Parathyroid adenoma (tissue), 2 donors: Measurements from ENCODE around the gene CRYBG1.
"Not testable (repeated sequence)": the region's sequence is repeated elsewhere in the genome, so short reads cannot be mapped to it uniquely, and the experiment has no call there.

Experiments
- H2AFZ ChIP-seq: fragments of 300-600 bp; sonication (generic); one replicate; pipeline ENCODE4 v1.7.0; 2017; ENCODE audit warnings: antibody characterized with exemption, mild to moderate bottlenecking
- H3K27ac ChIP-seq: fragments of 300-600 bp; sonication (generic); one replicate; pipeline ENCODE4 v1.7.0; 2017
- H3K27me3 ChIP-seq: fragments of 300-600 bp; sonication (generic); one replicate; pipeline ENCODE4 v1.7.0; 2017; ENCODE audit warnings: low read length; ENCODE audit not compliant: control insufficient read depth, insufficient read depth
- H3K36me3 ChIP-seq: fragments of 300-600 bp; sonication (generic); one replicate; pipeline ENCODE4 v1.7.0; 2017; ENCODE audit warnings: low read length; ENCODE audit not compliant: control insufficient read depth, insufficient read depth
- H3K4me1 ChIP-seq: fragments of 300-600 bp; sonication (generic); one replicate; pipeline ENCODE4 v1.7.0; 2017; ENCODE audit warnings: control low read depth
- H3K4me2 ChIP-seq: fragments of 300-600 bp; sonication (generic); one replicate; pipeline ENCODE4 v1.7.0; 2017; ENCODE audit warnings: low read length
- H3K4me3 ChIP-seq: fragments of 300-600 bp; sonication (generic); one replicate; pipeline ENCODE4 v1.7.0; 2017; ENCODE audit warnings: low read depth, low read length
- H3K79me2 ChIP-seq: fragments of 300-600 bp; sonication (generic); one replicate; pipeline ENCODE4 v1.7.0; 2017; ENCODE audit warnings: control low read depth
- H3K9ac ChIP-seq: fragments of 300-600 bp; sonication (generic); one replicate; pipeline ENCODE4 v1.7.0; 2017; ENCODE audit warnings: mild to moderate bottlenecking
- H3K9me3 ChIP-seq: fragments of 300-600 bp; sonication (generic); one replicate; pipeline ENCODE4 v1.7.0; 2017; ENCODE audit warnings: low read length; ENCODE audit not compliant: control insufficient read depth
- TF ChIP-seq, protein P1 (sequence below): fragments of 300-600 bp; sonication (generic); IDR thresholded peaks from one replicate; pipeline ENCODE4 v1.7.0; 2017; ENCODE audit warnings: antibody characterized with exemption, mild to moderate bottlenecking
- donor health status: primary hyperparathyroidism.

Gene CRYBG1

GRCh38 chr6:106396426-106397220, 36.1 kb downstream of the CRYBG1 start:
- H3K79me2 ChIP-seq, result no peaks in the 10 kb centered on the region
- H3K27ac ChIP-seq, result no peak overlapping the region
- no peak overlapping the region for H3K4me2 ChIP-seq
- H3K36me3 ChIP-seq, result no peaks in the 10 kb centered on the region
- H3K9me3 ChIP-seq, result no peaks in the 10 kb centered on the region
- no peak overlapping the region for H3K9ac ChIP-seq
- H2AFZ ChIP-seq, result no peak overlapping the region
- no peaks in the 10 kb centered on the region for H3K4me1 ChIP-seq
- no peaks in the 10 kb centered on the region for H3K27me3 ChIP-seq
- TF ChIP-seq, protein P1, sequence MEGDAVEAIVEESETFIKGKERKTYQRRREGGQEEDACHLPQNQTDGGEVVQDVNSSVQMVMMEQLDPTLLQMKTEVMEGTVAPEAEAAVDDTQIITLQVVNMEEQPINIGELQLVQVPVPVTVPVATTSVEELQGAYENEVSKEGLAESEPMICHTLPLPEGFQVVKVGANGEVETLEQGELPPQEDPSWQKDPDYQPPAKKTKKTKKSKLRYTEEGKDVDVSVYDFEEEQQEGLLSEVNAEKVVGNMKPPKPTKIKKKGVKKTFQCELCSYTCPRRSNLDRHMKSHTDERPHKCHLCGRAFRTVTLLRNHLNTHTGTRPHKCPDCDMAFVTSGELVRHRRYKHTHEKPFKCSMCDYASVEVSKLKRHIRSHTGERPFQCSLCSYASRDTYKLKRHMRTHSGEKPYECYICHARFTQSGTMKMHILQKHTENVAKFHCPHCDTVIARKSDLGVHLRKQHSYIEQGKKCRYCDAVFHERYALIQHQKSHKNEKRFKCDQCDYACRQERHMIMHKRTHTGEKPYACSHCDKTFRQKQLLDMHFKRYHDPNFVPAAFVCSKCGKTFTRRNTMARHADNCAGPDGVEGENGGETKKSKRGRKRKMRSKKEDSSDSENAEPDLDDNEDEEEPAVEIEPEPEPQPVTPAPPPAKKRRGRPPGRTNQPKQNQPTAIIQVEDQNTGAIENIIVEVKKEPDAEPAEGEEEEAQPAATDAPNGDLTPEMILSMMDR, result no peak
- no peak overlapping the region for H3K4me3 ChIP-seq

GRCh38 chr6:106397431-106397830, 36.9 kb downstream of the CRYBG1 start:
- H3K4me2 ChIP-seq, result no peak overlapping the region
- H2AFZ ChIP-seq, result no peak overlapping the region
- H3K27me3 ChIP-seq, result no peaks in the 10 kb centered on the region
- H3K4me1 ChIP-seq, result no peaks in the 10 kb centered on the region
- TF ChIP-seq, protein P1, result no peak
- no peak overlapping the region for H3K4me3 ChIP-seq
- no peaks in the 10 kb centered on the region for H3K79me2 ChIP-seq
- no peak overlapping the region for H3K27ac ChIP-seq
- no peak overlapping the region for H3K9ac ChIP-seq
- H3K36me3 ChIP-seq, result no peaks in the 10 kb centered on the region
- no peaks in the 10 kb centered on the region for H3K9me3 ChIP-seq

- Histone ChIP-seq H3K4me3 (no peak overlapping the region), H3K27ac (no peak overlapping the region), H3K36me3 (no peaks in the 10 kb centered on the region), H2AFZ (no peak overlapping the region), H3K27me3 (no peaks in the 10 kb centered on the region), H3K9me3 (no peaks in the 10 kb centered on the region), H3K4me2 (no peak overlapping the region), H3K9ac (no peak overlapping the region), H3K4me1 (no peaks in the 10 kb centered on the region), H3K79me2 (no peaks in the 10 kb centered on the region)
- TF ChIP-seq, protein P1, result no peak
Observed at GRCh38 chr6:106398621-106399020, 38.1 kb downstream of the CRYBG1 start.

DNA sequence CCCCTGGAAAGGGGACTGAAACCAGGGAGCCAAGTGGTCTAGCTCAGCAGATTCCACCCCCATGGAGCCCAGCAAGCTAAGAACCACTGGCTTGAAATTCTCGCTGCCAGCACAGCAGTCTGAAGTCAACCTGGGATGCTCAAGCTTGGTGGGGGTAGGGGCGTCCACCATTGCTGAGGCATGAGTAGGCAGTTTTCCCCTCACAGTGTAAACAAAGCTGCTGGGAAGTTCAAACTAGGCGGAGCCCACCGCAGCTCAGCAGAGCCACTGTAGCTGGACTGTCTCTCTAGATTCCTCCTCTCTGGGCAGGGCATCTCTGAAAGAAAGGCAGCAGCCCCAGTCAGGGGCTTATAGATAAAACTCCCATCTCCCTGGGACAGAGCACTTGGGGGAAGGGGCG, 44.5 kb downstream of the CRYBG1 start:
- not testable (repeated sequence) for H3K36me3 ChIP-seq, H3K4me2 ChIP-seq, H3K4me3 ChIP-seq, H3K4me1 ChIP-seq, H3K9ac ChIP-seq, H3K9me3 ChIP-seq, H3K27me3 ChIP-seq, H2AFZ ChIP-seq, H3K79me2 ChIP-seq, H3K27ac ChIP-seq

DNA sequence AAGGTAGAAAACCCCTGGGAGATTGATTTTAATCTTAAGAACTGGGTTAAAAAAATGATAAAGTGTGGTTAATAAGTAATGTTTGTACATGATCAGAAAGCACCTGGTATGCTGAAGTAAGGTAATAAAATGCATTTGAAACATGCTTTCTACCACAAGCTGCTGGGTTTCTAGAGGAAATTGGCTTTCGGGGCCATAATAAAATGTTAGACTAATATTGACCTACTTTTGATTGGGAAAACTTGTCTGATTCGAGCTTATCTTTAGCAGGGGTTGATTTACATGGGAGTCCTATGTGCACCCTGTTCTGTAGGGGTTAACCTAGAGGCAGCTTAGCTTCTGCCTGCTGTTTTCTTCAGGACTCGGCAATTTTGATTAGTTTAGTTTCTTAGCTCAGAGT, 50.5 kb downstream of the CRYBG1 start:
- Histone ChIP-seq H3K27ac (no peak overlapping the region), H3K9me3 (no peaks in the 10 kb centered on the region), H3K36me3 (no peaks in the 10 kb centered on the region), H3K4me2 (no peak overlapping the region), H3K79me2 (no peaks in the 10 kb centered on the region), H3K4me1 (no peaks in the 10 kb centered on the region), H3K4me3 (no peak overlapping the region), H2AFZ (no peak overlapping the region), H3K9ac (no peak overlapping the region), H3K27me3 (no peaks in the 10 kb centered on the region)
- TF ChIP-seq, protein P1, result no peak
